Upper lobe of left lung (tissue), 6 donors: ENCODE data around the gene UNC5A. TPM values are rescaled to one million over a fixed set of nuclear protein-coding genes. Genes with fewer than 3 reads are reported as not detected.

Experiments used
- ATAC-seq, 2 donors: fragments of 200-7000 bp; cut with Tn5 transposase; one replicate each; pipeline ENCODE4 v1.9.1; 2022; ENCODE audit warnings: mild to moderate bottlenecking in 2 of 2, moderate library complexity in 2 of 2; ENCODE audit not compliant: low FRiP score in 2 of 2
- DNase-seq, 2 donors: peaks; one replicate each; pipeline ENCODE4 v3.0.0-alpha.2; 2019 to 2020
- H3K27ac ChIP-seq, 4 donors: fragments of 200-600 bp; sonication (generic); one replicate each; pipeline ENCODE4 v1.5.1; 2016 to 2019
- H3K27me3 ChIP-seq, 4 donors: fragments of 200-600 bp; sonication (generic); one replicate each; pipeline ENCODE4 v1.5.1; 2017 to 2019
- H3K36me3 ChIP-seq, 4 donors: fragments of 200-600 bp; sonication (generic); one replicate each; pipeline ENCODE4 v1.5.1; 2016 to 2019
- H3K4me1 ChIP-seq, 4 donors: fragments of 200-600 bp; sonication (generic); one replicate each; pipeline ENCODE4 v1.5.1; 2018 to 2019
- H3K4me3 ChIP-seq, 4 donors: fragments of 200-600 bp; sonication (generic); one replicate each; pipeline ENCODE4 v1.5.1; 2017 to 2019; ENCODE audit warnings: mild to moderate bottlenecking in 2 of 4, moderate library complexity in 1 of 4
- H3K9me3 ChIP-seq, 4 donors: fragments of 200-600 bp; sonication (generic); one replicate each; pipeline ENCODE4 v1.5.1; 2018 to 2019
- CTCF ChIP-seq, 6 experiments: fragments of 450-650 bp in 4 of 6; fragments of 200-600 bp in 2 of 6; sonication (generic) in 2 of 6; IDR thresholded peaks; one replicate each; pipeline ENCODE4 v1.5.1; 2016 to 2019; ENCODE audit warnings: antibody characterized with exemption in 6 of 6
- EP300 ChIP-seq, 4 donors: sonication (generic); formaldehyde crosslinking; IDR thresholded peaks; one replicate each; pipeline ENCODE4 v1.5.1; 2017; ENCODE audit warnings: antibody characterized with exemption in 4 of 4, control low read depth in 2 of 4
- POLR2A ChIP-seq, 4 donors: fragments of 450-650 bp; IDR thresholded peaks; one replicate each; pipeline ENCODE4 v1.5.1; 2016 to 2017; ENCODE audit warnings: antibody characterized with exemption in 4 of 4, mild to moderate bottlenecking in 2 of 4
- POLR2AphosphoS5 ChIP-seq, 2 donors: sonication (generic); formaldehyde crosslinking; IDR thresholded peaks; one replicate each; pipeline ENCODE4 v1.5.1; 2017; ENCODE audit warnings: antibody characterized with exemption in 2 of 2
- WGBS, 2 donors: methylation state at CpG; one replicate each; pipeline ENCODE4 v1.1.5; 2017 to 2018; 5-methylcytosine and 5-hydroxymethylcytosine counted together
- total RNA-seq, 6 donors: library from RNA; depleted of rRNA in 4 of 6; stranded (reverse); fragments of >200 nt in 4 of 6; gene quantifications; one replicate each; pipeline versions ENCODE4 v1.1.0 to v1.2.1, GENCODE V29; 2016 to 2021
- donor health status: DM: no; HTN: no; CAD: no; lungs with moderate emphysema.
- donor health status: DM: no; HTN: yes; CAD: no; lungs with severe emphysema.

Gene UNC5A
- total RNA-seq, 6 donors from 2014 or later: 0.20 to 1.0 (median 0.39) TPM; not detected in 1

DNA sequence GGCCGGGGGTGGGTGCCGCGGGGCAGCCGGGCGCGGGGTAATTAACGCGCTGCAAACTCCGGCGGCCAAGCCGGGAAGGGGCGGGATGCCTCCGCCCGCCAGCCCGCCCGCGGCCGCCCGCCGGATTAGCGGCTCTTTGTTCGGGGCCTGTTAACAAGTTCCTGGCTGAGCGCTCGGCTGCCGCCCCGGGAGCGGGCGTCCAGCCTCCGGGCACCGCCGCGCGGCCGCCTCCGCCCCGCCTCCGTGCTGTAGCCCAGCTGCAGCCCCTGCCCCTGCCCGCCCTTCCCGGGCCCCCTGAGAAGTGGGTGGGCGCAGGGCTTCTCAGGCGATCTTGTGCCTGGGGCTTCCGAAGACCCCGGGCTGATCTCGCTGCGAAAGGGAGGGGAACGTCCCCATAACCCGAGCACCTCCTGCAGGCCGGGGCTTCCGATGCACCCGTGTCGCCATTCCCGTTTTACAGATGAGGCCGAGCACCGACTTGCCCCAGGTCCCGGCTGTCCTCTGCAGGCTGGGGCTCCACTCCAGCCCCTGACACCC is 7.5 kb downstream of the UNC5A start:
- Histone ChIP-seq H3K4me1 (peaks cover 10 to 16% (median 11%) of the 10 kb centered on the region in 4 donors), H3K27me3 (peaks cover 0 to 31% (median 16%) of the 10 kb centered on the region in 4 donors), H3K36me3 (no peaks in the 10 kb centered on the region), H3K4me3 (peak overlapping the region; percentile 6 to 42 (median 33)), H3K9me3 (no peaks in the 10 kb centered on the region), H3K27ac (no peak overlapping the region)
- WGBS, 2 donors: 2 to 3% methylated on average over 6 to 17 of the region's 55 CpGs
- DNase-seq: peak in 1 of 2 donors; percentile 88
- no peak for TF ChIP-seq POLR2A (IDR thresholded peaks at IDR 0.05)
- TF ChIP-seq CTCF (IDR thresholded peaks at IDR 0.05): peak in 2 of 6 experiments; percentile 17 to 18
- no peak for TF ChIP-seq POLR2AphosphoS5 (IDR thresholded peaks at IDR 0.05)
- TF ChIP-seq EP300 (IDR thresholded peaks at IDR 0.05): no peak
- ATAC-seq: no peak

DNA sequence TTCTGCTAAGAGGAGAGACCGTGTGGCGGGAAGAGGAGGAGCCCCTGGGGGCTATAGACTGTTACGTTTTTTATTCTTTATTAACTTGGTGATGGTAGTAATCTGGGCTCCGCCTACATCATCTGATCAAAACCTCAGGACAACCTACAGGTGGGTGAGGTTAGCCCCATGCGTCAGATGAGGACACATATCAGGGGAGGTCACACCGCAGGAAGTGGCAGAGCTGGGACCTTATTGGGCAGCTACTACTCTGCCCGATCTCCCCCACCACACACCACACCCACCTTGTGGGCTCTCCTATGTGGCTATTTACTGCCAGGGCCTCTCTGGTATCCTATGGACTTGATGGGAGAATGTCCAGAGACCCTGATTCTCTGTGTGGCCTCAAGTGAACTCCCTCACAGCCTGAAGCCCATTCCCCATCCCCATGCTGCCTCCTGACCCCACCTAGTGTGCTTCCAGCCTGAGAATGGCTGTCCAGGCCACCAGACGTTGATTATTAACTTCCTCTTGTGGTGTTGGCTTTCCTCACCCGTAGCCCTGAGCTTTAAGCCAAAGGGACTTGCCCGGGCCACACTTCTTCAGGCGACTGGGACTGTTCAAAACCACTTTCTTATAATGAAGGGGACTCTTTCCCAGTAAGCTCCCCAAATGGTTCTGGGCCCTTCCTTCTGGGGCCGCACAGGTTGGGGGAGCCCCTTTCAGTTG is 8.2 kb downstream of the UNC5A start:
- 37% methylated on average over 11 to 12 of the region's 12 CpGs for WGBS, 2 donors
- H3K36me3 ChIP-seq: no peaks in the 10 kb centered on the region
- DNase-seq: no peak
- H3K27ac ChIP-seq: no peak overlapping the region
- H3K4me1 ChIP-seq: peaks cover 10 to 16% (median 11%) of the 10 kb centered on the region in 4 donors
- no peaks in the 10 kb centered on the region for H3K9me3 ChIP-seq
- TF ChIP-seq EP300 (IDR thresholded peaks at IDR 0.05): no peak
- no peak for TF ChIP-seq CTCF (IDR thresholded peaks at IDR 0.05)
- no peak for TF ChIP-seq POLR2A (IDR thresholded peaks at IDR 0.05)
- TF ChIP-seq POLR2AphosphoS5 (IDR thresholded peaks at IDR 0.05): no peak
- peaks cover 0 to 31% (median 15%) of the 10 kb centered on the region in 4 donors for H3K27me3 ChIP-seq
- no peak overlapping the region for H3K4me3 ChIP-seq
- ATAC-seq: no peak

- TF ChIP-seq CTCF (IDR thresholded peaks at IDR 0.05) (no peak), POLR2AphosphoS5 (IDR thresholded peaks at IDR 0.05) (no peak)
- H3K9me3 ChIP-seq: no peaks in the 10 kb centered on the region
- H3K4me3 ChIP-seq: no peak overlapping the region
- no peak overlapping the region for H3K27ac ChIP-seq
- no peaks in the 10 kb centered on the region for H3K36me3 ChIP-seq
- WGBS, 2 donors: 73 to 82% methylated on average over 3 to 5 of the region's 5 CpGs
- H3K4me1 ChIP-seq: peaks cover 10 to 16% (median 11%) of the 10 kb centered on the region in 4 donors
- ATAC-seq: no peak
- H3K27me3 ChIP-seq: peaks cover 0 to 31% (median 14%) of the 10 kb centered on the region in 4 donors
- no peak for DNase-seq
Observed at GRCh38 chr5:176819476-176819875, 9.1 kb downstream of the UNC5A start.

DNA sequence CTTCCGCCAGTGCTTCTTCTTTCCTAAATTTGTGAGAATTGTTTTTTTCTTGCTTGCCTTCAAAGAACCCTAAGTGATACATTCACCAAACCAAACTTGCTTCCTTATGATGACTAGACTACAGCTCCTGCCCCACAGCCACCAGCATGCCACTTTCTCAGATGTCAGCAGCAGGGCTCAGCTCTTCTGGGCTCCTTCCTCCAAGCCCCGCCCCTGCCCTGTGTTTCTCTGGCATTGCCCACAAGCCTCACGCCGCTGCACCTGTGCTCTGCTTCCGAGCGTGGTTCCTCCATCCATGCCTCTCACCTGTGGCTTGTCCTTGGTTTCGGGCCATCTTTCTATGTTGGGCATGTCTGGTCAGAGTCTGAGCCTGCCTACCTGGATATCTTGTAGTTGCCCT is 10.6 kb downstream of the UNC5A start:
- Histone ChIP-seq H3K27ac (no peak overlapping the region), H3K4me1 (peaks cover 10 to 16% (median 11%) of the 10 kb centered on the region in 4 donors), H3K4me3 (no peak overlapping the region), H3K36me3 (no peaks in the 10 kb centered on the region), H3K27me3 (peaks cover 0 to 29% (median 14%) of the 10 kb centered on the region in 4 donors), H3K9me3 (no peaks in the 10 kb centered on the region)
- DNase-seq (no peak), ATAC-seq (no peak)
- WGBS, 2 donors: 81 to 82% methylated on average over 7 of the region's 7 CpGs
- TF ChIP-seq CTCF (IDR thresholded peaks at IDR 0.05): no peak
- TF ChIP-seq EP300 (IDR thresholded peaks at IDR 0.05): no peak
- no peak for TF ChIP-seq POLR2A (IDR thresholded peaks at IDR 0.05)
- TF ChIP-seq POLR2AphosphoS5 (IDR thresholded peaks at IDR 0.05): no peak
